Type B pancreatic cell (in vitro differentiated cells): ENCODE data around the gene CCBE1. TPM values are rescaled to one million over a fixed set of nuclear protein-coding genes. Genes with fewer than 3 reads are reported as not detected.
A peak's percentile ranks its signal among the peaks of the same experiment; 100 is the strongest.

Source experiments
- DNase-seq: peaks from one replicate; pipeline ENCODE4 v3.0.0; 2021; ENCODE audit warnings: mixed read lengths; ENCODE audit not compliant: unreplicated experiment; ENCODE audit errors: extremely low spot score
- H3K27ac Mint-ChIP-seq: 2 replicates; pipeline ENCODE4 v1.8.0; 2021; ENCODE audit warnings: mild to moderate bottlenecking, mixed read lengths
- H3K27me3 Mint-ChIP-seq: 2 replicates; pipeline ENCODE4 v1.8.0; 2021; ENCODE audit warnings: mixed read lengths
- H3K36me3 Mint-ChIP-seq: 2 replicates; pipeline ENCODE4 v1.8.0; 2021; ENCODE audit warnings: mixed read lengths
- H3K4me1 Mint-ChIP-seq: one replicate; pipeline ENCODE4 v1.8.0; 2021; ENCODE audit warnings: mixed read lengths; ENCODE audit not compliant: unreplicated experiment
- H3K4me3 Mint-ChIP-seq: 2 replicates; pipeline ENCODE4 v1.8.0; 2021; ENCODE audit warnings: mild to moderate bottlenecking, mixed read lengths
- H3K9me3 Mint-ChIP-seq: 2 replicates; pipeline ENCODE4 v1.8.0; 2021; ENCODE audit warnings: mixed read lengths
- CTCF ChIP-seq: fragments of 200-600 bp; sonication (generic); conservative IDR thresholded peaks from 2 replicates; pipeline ENCODE4 v1.5.0; 2021; ENCODE audit warnings: antibody characterized with exemption, mild to moderate bottlenecking
- total RNA-seq: library from RNA; stranded (reverse); gene quantifications from 2 replicates; pipeline ENCODE4 v1.2.1, GENCODE V29; 2021; ENCODE audit warnings: low replicate concordance

Gene CCBE1
- total RNA-seq, 1 donor from 2014 or later = 51.3 TPM

DNA sequence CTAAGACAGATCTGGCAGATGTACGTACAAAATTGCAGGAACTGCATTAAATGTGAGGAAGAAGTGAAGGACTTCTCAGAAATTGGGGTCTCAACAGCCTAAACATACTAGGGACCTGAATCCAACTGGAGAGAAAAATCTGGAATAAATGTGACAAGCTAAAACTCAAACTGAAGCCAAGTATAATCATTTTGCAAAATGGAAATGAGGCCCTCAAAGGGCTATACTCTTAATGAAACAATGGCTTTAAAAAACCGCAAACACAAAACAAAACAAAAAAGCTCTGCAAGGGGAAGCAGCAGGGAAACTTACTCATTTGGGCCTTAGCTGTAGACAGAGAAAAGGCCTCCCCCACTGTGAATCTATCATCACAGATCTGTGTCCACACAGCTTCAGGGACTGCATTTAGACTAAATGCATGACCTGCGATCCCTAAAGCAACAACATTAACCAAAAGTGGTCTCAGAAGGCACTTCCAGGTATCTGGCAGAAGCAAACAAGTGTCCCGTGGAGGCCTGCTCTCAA lies 63.2 kb downstream of the CCBE1 start:
- no peak overlapping the region for H3K27ac Mint-ChIP-seq
- peaks cover 44% of the 10 kb centered on the region for H3K4me1 Mint-ChIP-seq
- H3K36me3 Mint-ChIP-seq = peaks cover 3% of the 10 kb centered on the region

GRCh38 chr18:59633317-59633716 lies 63.9 kb downstream of the CCBE1 start:
- no peaks in the 10 kb centered on the region for H3K9me3 Mint-ChIP-seq
- peaks cover 7% of the 10 kb centered on the region for H3K27me3 Mint-ChIP-seq
- H3K36me3 Mint-ChIP-seq = peaks cover 3% of the 10 kb centered on the region
- peaks cover 48% of the 10 kb centered on the region for H3K4me1 Mint-ChIP-seq
- no peak for TF ChIP-seq CTCF
- no peak for DNase-seq
- H3K4me3 Mint-ChIP-seq = peak overlapping the region; percentile 3
- no peak overlapping the region for H3K27ac Mint-ChIP-seq

More for the DNA sequence above, 63.2 kb downstream of the CCBE1 start:
- no peak for TF ChIP-seq CTCF
- DNase-seq = peak; percentile 24
- no peaks in the 10 kb centered on the region for H3K9me3 Mint-ChIP-seq
- H3K4me3 Mint-ChIP-seq = no peak overlapping the region
- peaks cover 4% of the 10 kb centered on the region for H3K27me3 Mint-ChIP-seq

DNA sequence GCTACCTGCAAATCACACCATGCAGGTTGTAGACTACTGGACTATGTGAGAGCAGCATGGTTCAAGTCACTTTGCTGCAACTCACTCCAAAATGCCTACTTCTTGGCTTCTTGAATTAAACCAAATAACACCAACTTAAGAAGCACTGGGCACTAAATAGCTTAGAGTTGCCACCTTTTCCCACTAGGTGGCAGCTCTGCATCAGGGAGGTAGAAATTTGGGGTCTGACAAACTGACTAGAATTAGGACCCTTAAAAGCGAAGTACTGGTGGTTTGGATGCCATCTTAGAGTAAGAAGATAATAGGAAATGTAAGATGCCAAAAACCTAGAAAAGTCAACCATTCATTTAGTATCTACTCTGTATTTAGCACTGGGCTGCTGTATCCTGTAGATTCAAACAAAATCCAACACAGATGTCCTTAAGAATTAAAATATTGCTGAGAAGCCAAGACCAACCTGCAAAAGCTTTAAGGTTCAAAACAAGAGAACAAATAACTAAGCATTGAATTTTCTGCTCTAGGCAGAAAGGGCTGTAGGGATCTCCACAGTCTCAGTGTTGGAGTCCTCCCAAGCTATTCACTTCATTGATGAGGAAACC lies 65.5 kb downstream of the CCBE1 start:
- Mint-ChIP-seq H3K9me3 (no peaks in the 10 kb centered on the region), H3K4me3 (no peak overlapping the region), H3K4me1 (peaks cover 43% of the 10 kb centered on the region), H3K27me3 (peaks cover 7% of the 10 kb centered on the region), H3K27ac (no peak overlapping the region), H3K36me3 (peaks cover 3% of the 10 kb centered on the region)
- DNase-seq = no peak
- peak; percentile 77 for TF ChIP-seq CTCF

DNA sequence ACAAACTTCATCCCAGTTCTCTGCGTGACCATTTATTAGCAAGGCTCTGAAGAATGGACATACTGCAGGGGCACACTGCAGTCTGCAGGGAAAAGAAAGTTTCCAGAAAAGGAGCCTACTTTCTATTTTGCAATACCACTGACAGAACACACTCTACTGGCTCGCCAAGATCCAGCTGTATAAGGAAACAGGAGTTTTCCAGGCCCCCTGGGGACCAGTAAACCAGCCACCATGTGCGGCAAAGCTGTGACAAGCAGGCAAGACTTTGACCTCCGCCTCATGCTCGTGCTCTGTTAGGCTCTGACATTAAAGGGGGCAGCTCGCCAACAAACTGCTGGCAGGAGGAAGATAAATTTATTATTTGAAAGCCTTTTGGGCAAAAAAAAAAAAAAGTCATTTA lies 67.3 kb downstream of the CCBE1 start:
- DNase-seq = no peak
- Mint-ChIP-seq H3K27me3 (peaks cover 7% of the 10 kb centered on the region), H3K36me3 (peaks cover 3% of the 10 kb centered on the region), H3K9me3 (no peaks in the 10 kb centered on the region), H3K4me3 (no peak overlapping the region), H3K4me1 (peaks cover 34% of the 10 kb centered on the region), H3K27ac (no peak overlapping the region)
- TF ChIP-seq CTCF = no peak

DNA sequence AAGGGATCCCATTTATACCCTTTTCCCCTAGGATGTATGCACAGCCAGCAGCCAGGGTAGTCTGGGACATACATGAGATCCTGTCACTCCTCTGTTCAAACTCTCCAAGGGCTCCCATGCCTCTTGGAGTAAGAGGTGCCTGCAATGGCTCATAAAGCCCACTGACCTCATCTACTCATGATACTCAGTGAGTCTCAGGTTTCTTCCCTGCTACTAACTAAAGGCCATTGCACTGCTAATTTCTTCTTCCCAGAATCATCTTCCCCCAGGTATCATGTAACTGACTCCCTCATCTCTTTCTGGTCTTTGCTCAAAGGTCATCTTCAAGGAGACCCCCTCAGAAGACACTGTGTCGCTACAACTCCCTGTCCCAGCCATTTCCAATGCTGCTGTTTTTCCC lies 68.2 kb downstream of the CCBE1 start:
- no peak for TF ChIP-seq CTCF
- Mint-ChIP-seq H3K27ac (no peak overlapping the region), H3K36me3 (peaks cover 3% of the 10 kb centered on the region), H3K4me3 (no peak overlapping the region), H3K9me3 (no peaks in the 10 kb centered on the region), H3K4me1 (peaks cover 28% of the 10 kb centered on the region), H3K27me3 (peaks cover 7% of the 10 kb centered on the region)
- DNase-seq = no peak
